IMR-90 (cell line): ENCODE measurements around the gene FSTL5. TPM values are rescaled to one million over a fixed set of nuclear protein-coding genes. Genes with fewer than 3 reads are reported as not detected.

Experiments
- ATAC-seq: fragments of 200-7000 bp; cut with Tn5 transposase; 2 replicates; pipeline ENCODE4 v1.9.1; 2020; ENCODE audit warnings: low read depth, mild to moderate bottlenecking, moderate library complexity
- BruUV-seq: library from RNA; stranded (reverse); fragments of 400-500 nt; replicated peaks from 2 replicates; lab custom pipeline; 2021; lab: Mats Ljungman, UMichigan
- CTCF ChIA-PET: fragments of 300-600 bp; formaldehyde crosslinking; extraction: SDS; loops from one replicate; lab custom pipeline; 2021; ENCODE audit warnings: antibody characterized with exemption; lab: Yijun Ruan, JAX
- POLR2A ChIA-PET: fragments of 300-600 bp; sonication (Branson Sonifier 250); formaldehyde crosslinking; loops from one replicate; lab custom pipeline; 2022; ENCODE audit warnings: antibody characterized with exemption; ENCODE audit not compliant: unreplicated experiment; lab: Charles Lee
- DNase-seq: peaks from one replicate; pipeline ENCODE4 v3.0.0; 2013
- H2AFZ ChIP-seq: replicated peaks from 2 replicates; pipeline ENCODE3; 2013; ENCODE audit warnings: low read length, mild to moderate bottlenecking; ENCODE audit not compliant: poor library complexity
- H2AK5ac ChIP-seq: 2 replicates; pipeline ENCODE4 v1.6.1; 2013; ENCODE audit warnings: low read depth, low read length, inconsistent platforms
- H2AK9ac ChIP-seq: replicated peaks from 2 replicates; pipeline ENCODE3; 2013; ENCODE audit warnings: mild to moderate bottlenecking, low read depth, low read length, moderate library complexity; ENCODE audit not compliant: poor library complexity
- H2BK120ac ChIP-seq: 2 replicates; pipeline ENCODE4 v1.6.1; 2013; ENCODE audit warnings: low read depth, low read length, inconsistent platforms
- H2BK15ac ChIP-seq: 3 replicates; pipeline ENCODE4 v1.6.1; 2013; ENCODE audit warnings: low read depth, low read length, inconsistent platforms
- H2BK20ac ChIP-seq: 2 replicates; pipeline ENCODE4 v1.6.1; 2013; ENCODE audit warnings: low read depth, mild to moderate bottlenecking, inconsistent platforms, low read length, moderate library complexity
- H2BK5ac ChIP-seq: 2 replicates; pipeline ENCODE4 v1.6.1; 2013; ENCODE audit warnings: mild to moderate bottlenecking, low read depth, low read length, inconsistent platforms; ENCODE audit not compliant: poor library complexity, severe bottlenecking
- H3K14ac ChIP-seq: replicated peaks from 2 replicates; pipeline ENCODE4 v1.6.1; 2013; ENCODE audit warnings: low read depth, low read length, inconsistent platforms
- H3K18ac ChIP-seq: 2 replicates; pipeline ENCODE4 v1.6.1; 2013; ENCODE audit warnings: low read depth, low read length, control low read depth
- H3K23ac ChIP-seq: 2 replicates; pipeline ENCODE4 v1.6.1; 2013; ENCODE audit warnings: low read depth, low read length, inconsistent platforms
- H3K27ac ChIP-seq: 2 replicates; pipeline ENCODE4 v1.5.1; 2013; ENCODE audit warnings: mild to moderate bottlenecking, control low read depth, low read length; ENCODE audit not compliant: insufficient read depth
- H3K27me3 ChIP-seq: 2 replicates; pipeline ENCODE4 v1.6.1; 2013; ENCODE audit warnings: low read length; ENCODE audit not compliant: control insufficient read depth, insufficient read depth
- H3K36me3 ChIP-seq: 2 replicates; pipeline ENCODE4 v1.6.1; 2013; ENCODE audit warnings: low read length, mixed read lengths; ENCODE audit not compliant: control insufficient read depth, insufficient read depth
- H3K4ac ChIP-seq: 2 replicates; pipeline ENCODE4 v1.6.1; 2013; ENCODE audit warnings: low read depth, low read length, inconsistent platforms
- H3K4me1 ChIP-seq: 2 replicates; pipeline ENCODE4 v1.6.1; 2013; ENCODE audit warnings: low read length, mixed read lengths; ENCODE audit not compliant: control insufficient read depth, insufficient read depth
- H3K4me2 ChIP-seq: 2 replicates; pipeline ENCODE4 v1.6.1; 2013; ENCODE audit warnings: low read depth, mild to moderate bottlenecking, control low read depth, low read length, moderate library complexity
- H3K4me3 ChIP-seq: 2 replicates; pipeline ENCODE4 v1.5.1; 2013; ENCODE audit warnings: low read depth, mild to moderate bottlenecking, control low read depth, low read length, moderate library complexity; ENCODE audit not compliant: insufficient read depth
- H3K56ac ChIP-seq: 2 replicates; pipeline ENCODE4 v1.6.1; 2013; ENCODE audit warnings: low read length, inconsistent platforms; ENCODE audit not compliant: insufficient read depth; ENCODE audit errors: extremely low read depth
- H3K79me1 ChIP-seq, 2 experiments: 2 replicates each; pipeline ENCODE4 v1.6.1; 2013; ENCODE audit warnings: low read length in 2 of 2, inconsistent platforms in 1 of 2, low read depth in 1 of 2
- H3K9ac ChIP-seq: 2 replicates; pipeline ENCODE4 v1.6.1; 2013; ENCODE audit warnings: low read depth, low read length, control low read depth
- H3K9me1 ChIP-seq: 2 replicates; pipeline ENCODE4 v1.6.1; 2013; ENCODE audit warnings: low read length, inconsistent platforms; ENCODE audit not compliant: insufficient read depth
- H3K9me3 ChIP-seq: 2 replicates; pipeline ENCODE4 v1.6.1; 2013; ENCODE audit warnings: low read length; ENCODE audit not compliant: control insufficient read depth, insufficient read depth
- H4K20me1 ChIP-seq: 2 replicates; pipeline ENCODE4 v1.6.1; 2013; ENCODE audit warnings: low read length, inconsistent platforms; ENCODE audit not compliant: insufficient read depth
- H4K5ac ChIP-seq: 2 replicates; pipeline ENCODE4 v1.6.1; 2013; ENCODE audit warnings: mild to moderate bottlenecking, low read depth, low read length, control low read depth
- H4K8ac ChIP-seq, 2 experiments: 2 replicates each; pipeline ENCODE4 v1.6.1; 2013; ENCODE audit warnings: low read depth in 2 of 2, low read length in 2 of 2, control low read depth in 1 of 2, inconsistent platforms in 1 of 2
- H4K91ac ChIP-seq: 2 replicates; pipeline ENCODE4 v1.6.1; 2013; ENCODE audit warnings: low read depth, low read length, inconsistent platforms; ENCODE audit not compliant: insufficient read depth
- CHD1 ChIP-seq: IDR thresholded peaks from 2 replicates; pipeline ENCODE4 v1.6.1; 2012; ENCODE audit warnings: low read depth, low read length, improper control_type of control experiment
- FOS ChIP-seq: fragments of 150-350 bp; IDR thresholded peaks from 2 replicates; pipeline ENCODE4 v1.6.1; 2016; ENCODE audit warnings: low read depth, low read length
- USF2 ChIP-seq: fragments of 150-350 bp; IDR thresholded peaks from 2 replicates; pipeline ENCODE4 v1.6.1; 2017; ENCODE audit warnings: mild to moderate bottlenecking, antibody characterized with exemption, low read length, low read depth
- dilution Hi-C: fragments of 300-500 bp; cut with HindIII; formaldehyde crosslinking; loops from one replicate; pipeline ENCODE4 v1.14.3; 2018; ENCODE audit warnings: low sequenced_read_pairs; ENCODE audit not compliant: unreplicated experiment
- in situ Hi-C: fragments of 300-500 bp; cut with MboI; formaldehyde crosslinking; loops from 3 replicates; pipeline ENCODE4 v1.14.3; 2019; ENCODE audit warnings: low sequenced_read_pairs, inconsistent platforms, mixed read lengths
- intact Hi-C: fragments of 100-400 bp; cut with micrococcal nuclease; formaldehyde crosslinking; loops from 2 replicates; pipeline ENCODE4 v1.10.0; 2022
- polyA plus RNA-seq, 3 experiments: library from polyadenylated mRNA; depleted of rRNA; stranded (reverse); fragments of >200 nt; gene quantifications; 2 replicates each; pipeline ENCODE4 v1.2.3, GENCODE V29; 2012; ENCODE audit warnings: low replicate concordance in 1 of 3
- total RNA-seq: library from RNA; depleted of rRNA; stranded (reverse); fragments of >200 nt; gene quantifications from 2 replicates; pipeline ENCODE4 v1.2.3, GENCODE V29; 2012

The FSTL5 gene
- total and polyA plus RNA-seq, 2 of the 4 experiments (the other 2 are of a cell fraction) = under 0.01 TPM; not detected in 1

- BruUV-seq = no TSS peak
- no peak overlapping the region for H2AK5ac ChIP-seq
- H3K18ac ChIP-seq = no peak overlapping the region
- no peaks in the 10 kb centered on the region for H3K9me1 ChIP-seq
- H3K9me3 ChIP-seq = no peaks in the 10 kb centered on the region; the same call in 1 of the 2 replicates
- no peaks in the 10 kb centered on the region for H4K20me1 ChIP-seq
- H3K23ac ChIP-seq = no peak overlapping the region
- H2BK5ac ChIP-seq = no peak overlapping the region
- no peak overlapping the region for H3K4ac ChIP-seq
- no peaks in the 10 kb centered on the region for H3K79me1 ChIP-seq
- H2AFZ ChIP-seq = no peak overlapping the region
- H3K4me2 ChIP-seq = no peak overlapping the region
- no peak overlapping the region for H2BK20ac ChIP-seq
- H4K8ac ChIP-seq = no peak overlapping the region
- no peak overlapping the region for H2BK15ac ChIP-seq
- no peak overlapping the region for H2AK9ac ChIP-seq
- in situ Hi-C loops (no loop called here), dilution Hi-C loops (no loop called here), intact Hi-C loops (no loop called here)
- POLR2A ChIA-PET = no interaction called here
- H3K9ac ChIP-seq = no peak overlapping the region
- TF ChIP-seq USF2 (no peak), CHD1 (no peak), FOS (no peak)
- H3K4me1 ChIP-seq = no peaks in the 10 kb centered on the region
- no peak overlapping the region for H4K91ac ChIP-seq
- no peak overlapping the region for H2BK120ac ChIP-seq
- H3K56ac ChIP-seq = no peak overlapping the region
- CTCF ChIA-PET = no interaction called here
- ATAC-seq (no peak), DNase-seq (no peak)
- H3K4me3 ChIP-seq = no peak overlapping the region
- no peak overlapping the region for H4K5ac ChIP-seq
- H3K27ac ChIP-seq = no peak overlapping the region
- no peak overlapping the region for H3K14ac ChIP-seq
- H3K36me3 ChIP-seq = no peaks in the 10 kb centered on the region
- no peaks in the 10 kb centered on the region for H3K27me3 ChIP-seq
Observed at GRCh38 chr4:162151386-162151785, 12.4 kb downstream of the FSTL5 start.
